ENCODE measurements around the gene PPM1F. TPM values are rescaled to one million over a fixed set of nuclear protein-coding genes. Genes with fewer than 3 reads are reported as not detected.
"Not testable (repeated sequence)": the region's sequence is repeated elsewhere in the genome, so short reads cannot be mapped to it uniquely, and the experiment has no call there.

The PPM1F gene
- total RNA-seq, 1 experiment from 2014 or later: 20.9 TPM

DNA sequence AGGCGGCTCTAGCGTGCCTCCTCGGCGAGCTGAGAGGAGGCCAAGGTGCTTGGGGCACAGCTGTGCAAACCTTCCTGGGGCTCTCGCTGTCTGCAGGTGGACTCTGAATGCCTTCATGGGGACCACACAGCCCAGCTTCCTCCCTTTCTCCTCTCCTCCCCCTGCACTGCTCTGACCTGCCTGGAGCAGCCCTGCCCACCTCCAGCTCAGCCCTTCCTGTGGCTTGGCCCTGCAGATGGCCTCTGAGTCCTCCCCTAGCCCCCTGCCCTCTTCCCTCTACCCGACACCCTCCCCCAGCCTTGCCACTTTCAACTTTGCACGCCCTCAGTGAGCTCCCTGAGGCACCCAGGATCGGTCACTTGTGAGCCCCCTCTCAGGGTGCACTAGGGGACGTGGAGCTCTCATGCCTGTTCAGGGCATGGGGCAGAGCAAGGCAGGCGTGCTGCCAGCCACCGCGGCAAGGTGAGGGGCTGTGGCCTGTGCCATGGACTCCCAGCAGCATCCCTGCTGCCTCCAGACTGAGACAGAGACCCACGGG, 31.4 kb downstream of the PPM1F start:
- DNase-seq (ENCODE audit: low read depth): no peak

DNA sequence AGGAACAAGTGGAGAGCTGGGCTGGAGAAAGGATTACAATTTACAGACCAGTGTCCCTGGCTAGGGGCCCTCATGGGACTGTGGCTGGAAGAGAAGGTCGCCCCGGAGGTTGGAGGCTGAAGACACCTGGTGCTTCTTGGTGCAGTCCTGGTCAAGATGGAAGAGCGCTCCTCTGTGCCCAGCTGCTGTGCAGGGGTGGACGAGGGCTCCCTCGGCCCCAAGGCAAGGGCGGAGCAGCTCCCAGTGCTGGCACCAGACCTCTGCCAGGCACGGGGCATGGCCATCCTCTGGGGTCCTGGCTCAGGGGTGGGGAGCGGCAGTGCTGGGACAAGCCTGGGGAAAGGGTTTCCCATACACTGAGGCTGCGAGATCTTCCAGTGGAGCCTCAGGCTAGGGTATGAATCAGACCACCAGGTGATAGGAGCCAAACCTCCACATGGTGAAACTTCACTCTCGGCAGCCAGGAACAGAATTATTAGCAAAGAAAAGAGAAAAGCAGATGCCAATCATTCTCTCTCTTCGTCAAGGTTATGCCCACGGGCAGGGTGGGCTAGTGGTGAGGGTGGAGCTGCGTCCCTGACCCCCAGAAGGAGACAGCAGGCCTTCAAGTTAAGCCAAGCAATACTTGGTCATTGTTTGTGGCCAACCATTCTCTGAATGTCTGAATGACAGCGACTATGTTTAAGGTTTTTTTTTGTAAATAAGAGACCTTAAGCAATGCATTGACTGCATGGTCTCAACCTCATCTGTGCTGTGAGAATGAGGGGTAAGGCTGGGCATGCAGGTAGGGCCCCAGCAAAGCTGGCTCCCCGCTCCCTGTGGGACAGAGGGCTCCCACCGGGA, 32.1 kb downstream of the PPM1F start:
- DNase-seq (ENCODE audit: low read depth): no peak

DNA sequence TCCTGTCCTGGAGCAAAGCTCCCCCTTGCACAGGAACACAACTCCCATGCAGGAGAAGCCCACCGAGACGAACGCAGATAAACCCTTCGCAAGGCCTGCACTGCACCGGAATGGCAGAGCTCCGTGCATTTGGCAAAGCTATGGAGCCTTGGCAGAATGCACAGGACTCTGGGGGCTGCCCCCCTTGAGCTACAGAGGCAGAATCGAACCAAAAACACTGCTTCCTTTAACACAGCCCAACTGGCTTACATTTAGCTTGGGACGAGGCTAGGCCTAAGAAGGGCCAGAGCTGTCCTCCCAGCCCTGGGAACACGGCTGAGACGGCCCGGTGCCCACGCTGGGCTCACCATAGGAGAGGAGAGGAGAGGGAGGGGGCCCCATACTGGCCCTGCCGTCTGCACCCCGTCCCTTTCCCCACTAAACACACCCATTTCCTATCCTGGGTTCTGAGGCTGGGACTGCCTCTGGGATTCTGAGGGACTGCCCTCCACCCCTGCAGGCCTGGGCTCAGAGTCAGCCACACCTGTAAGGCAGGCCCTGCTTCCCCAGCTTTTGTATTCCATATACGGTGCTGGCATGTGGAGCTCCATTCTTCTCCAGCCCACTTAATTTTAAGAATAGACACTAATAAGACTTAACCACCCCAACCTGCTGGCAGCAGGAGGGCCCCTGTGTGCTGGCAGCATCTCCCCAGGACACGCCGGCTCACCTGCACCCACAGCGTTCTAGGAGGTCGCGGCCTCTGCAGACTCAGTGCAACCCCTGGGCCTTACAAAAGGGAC, 32.9 kb downstream of the PPM1F start:
- no peak for DNase-seq (ENCODE audit: low read depth)

DNA sequence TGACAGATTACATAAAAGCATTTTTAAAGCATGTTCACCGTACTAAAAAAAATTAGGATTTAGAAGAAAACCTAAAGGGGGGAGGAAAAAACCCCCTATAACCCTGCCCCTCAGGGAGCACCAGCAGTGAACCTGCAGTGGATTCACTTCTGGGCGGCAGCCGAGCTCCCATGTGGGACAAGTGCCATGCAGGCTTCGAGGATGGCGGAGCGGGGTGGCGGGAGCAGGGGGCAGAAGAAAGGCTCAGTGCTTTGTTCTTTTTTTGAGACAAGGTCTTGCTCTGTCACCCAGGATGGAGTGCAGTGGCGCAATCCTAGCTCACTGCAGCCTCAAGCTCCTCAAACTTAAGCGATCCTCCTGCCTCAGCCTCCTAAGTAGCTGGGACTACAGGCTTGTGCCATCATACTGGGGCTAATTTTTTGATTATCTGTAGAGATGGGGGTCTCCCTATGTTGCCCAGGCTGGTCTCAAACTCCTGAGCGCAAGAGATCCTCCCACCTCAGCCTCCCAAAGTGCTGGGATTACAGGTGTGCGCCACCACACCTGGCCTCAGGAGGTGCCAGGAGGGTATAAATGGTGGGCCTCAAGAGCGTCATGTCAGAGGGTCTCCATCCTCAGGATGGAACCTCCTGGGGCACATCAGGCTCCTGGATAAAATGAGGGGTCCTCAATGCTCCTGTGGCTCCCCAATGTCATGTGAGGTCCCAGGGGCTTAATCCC, 34.0 kb downstream of the PPM1F start:
- DNase-seq (ENCODE audit: low read depth): no peak

DNA sequence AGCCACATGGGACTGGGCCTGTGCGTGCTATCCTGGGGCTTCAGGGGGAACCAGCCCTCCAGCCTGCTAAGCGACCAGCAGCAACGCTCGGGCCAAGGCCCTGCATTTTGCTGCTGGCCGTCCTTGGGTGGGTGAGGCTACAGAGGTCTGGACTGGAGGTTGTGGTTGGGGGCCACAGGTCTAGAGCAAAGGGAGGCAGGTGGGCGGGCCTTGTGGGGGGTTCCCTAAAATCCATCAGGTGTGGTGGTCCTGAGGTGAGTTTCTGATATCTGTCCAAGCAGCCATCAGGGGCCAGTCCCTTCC, 34.7 kb downstream of the PPM1F start:
- DNase-seq (ENCODE audit: low read depth): no peak

DNA sequence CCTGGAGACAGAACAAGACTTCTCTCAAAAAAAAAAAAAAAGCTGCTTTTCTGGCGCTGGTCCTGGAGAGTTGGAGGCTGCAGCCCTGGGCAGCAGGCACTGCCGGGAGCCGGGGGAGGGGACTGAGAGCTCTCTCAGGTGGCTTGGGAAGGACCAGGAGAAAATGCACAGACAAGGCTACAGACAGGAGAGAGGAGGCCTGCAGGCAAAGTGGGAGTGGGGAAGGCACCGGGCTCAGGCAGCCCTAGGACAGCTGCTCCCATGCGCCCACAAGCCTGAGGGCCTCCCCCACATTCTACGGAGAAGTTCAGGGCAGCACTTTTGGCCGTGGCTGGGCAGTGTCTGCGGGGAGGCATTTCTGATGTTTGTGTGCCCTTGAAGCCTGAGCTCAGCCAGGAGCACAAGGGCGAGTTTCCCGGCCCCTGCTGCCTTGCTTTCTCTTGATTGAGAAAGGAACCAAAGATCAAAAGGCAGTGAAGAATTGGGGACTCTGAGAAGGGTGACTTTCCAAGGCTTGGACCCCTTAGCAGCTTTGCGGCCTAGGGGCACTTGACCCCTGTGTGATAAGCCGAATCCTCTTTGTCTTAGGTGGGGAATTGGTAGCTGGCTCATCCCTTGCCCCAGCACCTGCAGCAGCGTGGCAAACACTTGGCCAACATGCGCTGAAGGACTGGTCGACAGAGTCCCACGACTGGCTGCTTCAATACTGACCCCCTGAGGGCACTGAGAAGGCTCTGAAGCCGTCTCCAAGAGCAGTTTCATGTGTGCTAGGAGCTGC, 35.3 kb downstream of the PPM1F start:
- DNase-seq (ENCODE audit: low read depth): no peak

DNA sequence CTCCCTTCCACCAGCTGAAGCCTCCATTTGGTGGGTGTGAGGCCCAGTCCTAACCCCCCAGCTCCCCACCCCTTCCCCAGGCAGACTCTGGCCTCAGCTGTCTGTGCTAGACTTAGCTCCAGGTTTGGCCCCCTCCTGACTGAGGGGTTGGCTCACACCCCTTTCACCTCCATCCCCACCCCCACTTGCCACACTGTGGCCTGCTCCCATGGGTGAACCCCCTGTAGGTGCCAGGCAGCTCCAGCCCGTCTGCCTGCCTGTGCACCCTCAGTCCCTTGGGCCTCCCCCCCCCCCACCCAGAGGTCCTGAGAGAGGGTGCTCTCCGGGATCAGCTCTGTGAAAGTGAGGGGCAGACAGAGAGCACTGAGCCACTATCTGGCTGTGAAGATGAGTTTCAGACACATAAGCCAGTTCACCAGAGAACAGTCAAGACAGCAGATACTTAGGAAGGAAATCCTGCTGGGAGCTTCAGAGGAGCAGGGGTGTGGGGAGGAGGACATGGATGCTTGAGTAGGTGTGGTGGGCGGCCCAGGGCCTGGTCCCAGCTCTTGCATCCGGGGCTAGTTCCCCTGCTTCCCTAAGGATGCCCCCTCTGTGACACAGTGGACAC, 36.2 kb downstream of the PPM1F start:
- no peak for DNase-seq (ENCODE audit: low read depth)

DNA sequence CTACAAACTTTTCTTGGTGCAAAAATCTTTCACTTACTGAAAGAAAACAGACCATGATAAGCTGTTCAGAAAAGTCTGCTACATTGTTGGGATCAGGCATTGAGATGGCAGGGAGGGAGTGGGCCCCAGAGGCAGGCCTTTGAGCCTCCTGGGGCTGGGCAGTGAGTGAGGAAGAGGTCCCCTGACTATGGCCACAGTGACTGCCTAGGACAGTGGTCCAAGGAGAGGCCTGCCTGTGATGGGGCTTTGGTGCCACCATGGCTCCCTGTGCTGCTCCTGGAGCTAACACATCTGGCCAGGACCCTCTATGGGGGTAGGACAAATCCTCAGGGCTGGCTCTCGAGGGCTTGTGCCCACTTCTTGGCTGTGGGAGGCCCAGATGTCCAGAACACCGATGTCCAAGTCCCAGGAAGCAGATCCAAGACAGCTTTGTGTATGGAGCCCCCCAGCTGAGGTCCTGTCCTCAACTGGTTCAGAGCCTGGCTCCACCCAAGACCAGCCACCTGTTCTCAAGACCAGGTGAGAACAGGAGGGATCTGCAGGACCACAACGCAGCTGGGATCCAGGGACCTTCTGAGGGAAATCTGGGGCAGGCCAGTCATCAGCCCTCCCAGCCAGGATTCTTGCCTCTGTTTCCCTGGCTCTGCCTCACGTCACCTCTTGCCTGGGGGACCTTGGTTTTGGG, 36.9 kb downstream of the PPM1F start:
- DNase-seq (ENCODE audit: low read depth): no peak

DNA sequence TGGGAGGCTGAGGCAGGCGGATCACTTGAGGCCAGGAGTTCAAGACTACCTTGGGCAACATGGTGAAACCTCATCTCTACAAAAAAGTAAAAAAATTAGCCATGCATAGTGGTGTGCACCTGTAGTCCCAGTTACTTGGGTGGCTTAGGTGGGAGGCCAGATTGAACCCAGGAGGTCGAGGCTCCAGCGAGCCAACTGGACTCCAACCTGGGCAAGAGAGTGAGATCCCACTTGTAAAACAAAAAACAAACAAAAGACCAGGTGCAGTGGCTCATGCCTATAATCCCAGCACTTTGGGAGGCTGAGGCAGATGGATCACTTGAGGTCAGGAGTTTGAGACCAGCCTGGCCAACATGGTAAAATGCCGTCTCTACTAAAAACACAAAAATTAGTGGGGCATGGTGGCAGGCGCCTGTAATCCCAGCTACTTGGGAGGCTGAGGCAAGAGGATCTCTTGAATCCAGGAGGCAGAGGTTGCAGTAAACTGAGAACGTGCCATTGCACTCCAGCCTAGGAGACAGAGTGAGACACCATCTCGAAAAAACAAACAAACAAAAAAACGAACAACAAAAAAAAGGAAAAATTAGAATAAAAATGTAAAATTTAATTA, 38.5 kb downstream of the PPM1F start:
- not testable (repeated sequence) for DNase-seq (ENCODE audit: low read depth)

DNA sequence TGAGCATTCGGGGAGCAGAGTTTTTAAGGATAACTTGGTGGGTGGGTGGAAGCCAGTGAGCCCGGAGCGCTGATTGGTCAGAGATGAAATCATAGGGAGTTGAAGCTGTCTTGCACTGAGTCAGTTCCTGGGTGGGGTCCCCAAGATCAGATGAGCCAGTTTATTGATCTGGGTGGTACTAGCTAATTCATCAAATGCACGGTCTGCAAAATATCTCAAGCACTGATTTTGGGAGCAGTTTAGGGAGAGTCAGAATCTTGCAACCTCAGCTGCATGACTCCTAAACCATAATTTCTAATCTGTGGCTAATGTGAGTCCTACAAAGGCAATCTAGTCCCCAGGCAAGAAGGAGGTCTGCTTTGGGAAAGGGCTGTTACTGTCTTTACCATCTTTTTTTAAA, 42.3 kb downstream of the PPM1F start:
- not testable (repeated sequence) for DNase-seq (ENCODE audit: low read depth)

DNA sequence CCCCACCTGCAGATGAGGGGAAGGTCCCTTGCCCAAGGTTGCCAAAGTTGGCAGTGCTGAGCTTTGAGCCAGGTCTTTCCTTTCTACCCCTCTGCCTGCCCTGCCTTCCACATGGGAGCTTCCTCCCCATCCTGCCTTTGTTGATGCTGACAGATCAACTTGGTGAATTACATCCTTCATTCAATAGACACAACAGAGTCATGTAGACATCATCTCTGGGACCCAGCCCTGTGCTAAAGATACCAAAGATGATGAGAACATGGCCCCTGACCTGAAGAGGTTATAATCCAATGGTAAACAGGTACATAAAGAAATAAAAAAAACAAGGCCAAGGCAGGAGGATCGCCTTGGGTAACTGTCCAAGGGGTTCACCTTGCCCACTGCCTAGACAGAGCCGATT, 42.8 kb downstream of the PPM1F start:
- DNase-seq (ENCODE audit: low read depth): no peak

DNA sequence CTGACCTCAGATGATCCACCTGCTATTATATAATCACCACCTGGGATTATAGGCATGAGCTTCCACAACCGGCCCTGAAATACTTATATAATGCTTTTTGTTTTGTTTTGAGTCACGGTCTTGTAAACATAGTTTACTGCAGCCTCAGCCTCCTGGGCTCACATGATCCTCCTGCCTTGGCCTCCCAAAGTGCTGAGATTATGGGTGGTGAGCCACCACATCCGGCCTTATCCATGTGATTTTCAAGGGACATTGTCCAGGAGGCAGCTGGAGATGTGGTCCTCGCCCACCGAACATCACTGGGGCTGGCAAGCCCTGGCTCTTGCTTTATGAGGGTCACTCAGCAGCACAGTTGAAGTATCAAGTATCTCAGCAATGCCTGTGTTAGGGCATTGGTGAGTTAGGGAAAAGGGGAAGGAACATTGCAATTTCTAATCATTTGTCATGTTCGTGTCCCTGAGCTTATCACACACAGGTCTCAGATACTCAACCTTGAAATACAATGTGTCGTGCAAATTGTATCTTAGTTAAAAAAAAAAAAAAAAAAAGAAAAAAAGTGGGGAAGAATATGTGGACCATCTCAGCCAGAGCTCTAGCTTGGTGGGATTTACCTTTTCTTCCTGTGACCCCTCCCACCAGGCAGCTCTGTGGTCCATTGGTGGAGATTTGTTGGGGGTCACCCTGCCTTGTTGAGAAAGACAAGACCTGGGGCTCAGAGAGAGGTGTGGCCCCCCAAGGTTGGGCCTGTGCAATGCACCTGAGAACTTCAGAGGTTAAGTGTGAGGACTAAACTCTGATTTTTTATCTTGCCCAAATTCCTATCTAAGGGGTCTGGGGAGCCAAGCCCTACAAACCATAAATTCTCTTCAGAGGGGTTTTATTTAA, 44.8 kb downstream of the PPM1F start:
- no peak for DNase-seq (ENCODE audit: low read depth)

DNA sequence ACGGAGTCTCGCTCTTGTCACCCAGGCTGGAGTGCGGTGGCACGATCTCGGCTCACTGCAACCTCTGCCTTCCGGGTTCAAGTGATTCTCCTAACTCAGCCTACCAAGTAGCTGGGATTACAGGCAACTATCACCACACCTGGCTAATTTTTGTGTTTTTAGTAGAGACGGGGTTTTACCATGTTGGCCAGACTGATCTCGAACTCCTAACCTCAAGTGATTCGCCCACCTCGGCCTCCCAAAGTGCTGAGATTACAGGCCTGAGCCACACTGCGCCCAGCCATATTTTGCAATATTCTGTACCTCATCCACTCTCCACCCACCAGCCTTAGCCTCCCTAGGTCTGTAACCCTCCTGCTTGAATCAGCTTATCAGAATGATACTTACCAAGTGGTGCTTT, 47.4 kb downstream of the PPM1F start:
- not testable (repeated sequence) for DNase-seq (ENCODE audit: low read depth)

DNA sequence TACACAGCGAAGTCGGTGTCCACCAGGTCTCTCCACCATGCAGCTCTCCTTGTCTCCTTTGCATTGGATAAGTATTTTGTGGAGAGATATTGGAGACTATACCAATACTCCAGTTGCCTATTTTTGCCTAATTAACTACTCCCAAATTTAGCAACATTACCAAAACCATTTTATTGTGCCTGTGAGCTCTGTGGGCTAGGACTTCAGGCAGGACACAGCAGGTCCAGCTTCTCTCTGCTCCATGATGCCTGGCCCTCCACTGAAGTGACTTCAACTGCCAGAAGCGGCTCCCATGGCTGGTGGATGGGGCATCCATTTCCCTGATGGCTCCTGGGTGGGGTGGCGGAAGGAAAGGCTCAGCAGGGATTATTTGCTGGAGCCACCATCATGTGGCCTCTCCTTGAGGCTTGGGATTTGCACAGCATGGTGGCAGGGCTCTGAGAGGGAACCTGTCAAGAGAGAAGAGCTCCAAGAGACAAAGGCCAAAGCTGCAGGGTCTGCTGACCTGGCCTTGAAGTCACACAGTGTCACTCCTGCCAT, 48.3 kb downstream of the PPM1F start:
- DNase-seq (ENCODE audit: low read depth): no peak

DNA sequence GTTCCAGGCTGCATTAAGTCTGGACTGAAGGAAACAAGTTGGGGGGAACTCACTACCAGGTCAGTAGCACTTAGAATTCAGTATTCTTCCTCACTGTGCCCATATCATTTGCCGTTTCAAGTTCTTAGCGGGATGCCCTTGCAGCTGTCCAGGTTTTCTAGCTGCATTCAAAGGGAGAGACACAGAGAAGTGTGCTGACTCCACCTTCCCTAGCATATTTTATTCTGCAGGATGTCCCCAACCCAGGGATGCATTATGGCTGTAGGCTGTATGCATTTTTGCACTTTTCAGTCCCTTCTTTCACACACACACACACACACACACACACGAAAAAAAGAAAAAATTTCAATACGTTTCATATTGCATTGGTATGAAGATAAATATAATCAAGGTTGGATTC, 49.4 kb downstream of the PPM1F start:
- DNase-seq (ENCODE audit: low read depth): no peak

DNA sequence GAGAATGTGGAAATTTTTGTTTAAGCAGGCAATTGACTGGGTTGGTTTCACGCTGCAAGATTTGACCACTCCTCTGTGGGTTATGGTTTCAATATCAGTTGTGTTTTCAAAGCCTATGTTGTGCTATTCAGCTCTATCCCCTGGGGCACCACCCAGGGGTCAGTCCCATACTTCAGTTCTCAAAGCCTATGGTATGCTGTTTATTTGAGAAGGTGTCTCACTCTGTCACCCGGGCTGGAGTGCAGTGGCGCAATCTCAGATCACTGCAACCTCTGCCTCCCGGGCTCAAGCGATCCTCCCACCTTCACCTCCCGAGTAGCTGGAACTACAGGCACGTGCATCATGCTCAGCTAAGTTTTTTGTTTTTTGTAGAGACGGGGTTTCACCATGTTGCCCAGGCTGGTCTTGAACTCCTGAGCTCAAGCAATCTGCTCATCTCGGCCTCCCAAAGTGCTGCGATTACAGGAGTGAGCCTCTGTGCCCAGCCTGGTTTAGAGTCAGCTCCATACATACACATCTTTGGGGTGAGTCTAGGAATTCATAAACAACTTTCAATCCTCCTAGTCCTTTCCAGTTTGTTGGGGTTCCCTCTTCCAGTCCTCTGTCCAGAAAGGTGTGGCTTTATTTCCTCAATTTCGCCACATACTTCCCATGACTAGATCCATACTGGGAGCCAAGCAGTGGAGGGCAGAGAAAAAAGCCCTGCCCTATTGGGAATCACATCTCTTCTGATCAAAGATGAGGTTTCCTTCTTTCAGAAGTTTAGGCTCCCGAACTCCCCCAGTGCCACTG, 50.2 kb downstream of the PPM1F start:
- no peak for DNase-seq (ENCODE audit: low read depth)

DNA sequence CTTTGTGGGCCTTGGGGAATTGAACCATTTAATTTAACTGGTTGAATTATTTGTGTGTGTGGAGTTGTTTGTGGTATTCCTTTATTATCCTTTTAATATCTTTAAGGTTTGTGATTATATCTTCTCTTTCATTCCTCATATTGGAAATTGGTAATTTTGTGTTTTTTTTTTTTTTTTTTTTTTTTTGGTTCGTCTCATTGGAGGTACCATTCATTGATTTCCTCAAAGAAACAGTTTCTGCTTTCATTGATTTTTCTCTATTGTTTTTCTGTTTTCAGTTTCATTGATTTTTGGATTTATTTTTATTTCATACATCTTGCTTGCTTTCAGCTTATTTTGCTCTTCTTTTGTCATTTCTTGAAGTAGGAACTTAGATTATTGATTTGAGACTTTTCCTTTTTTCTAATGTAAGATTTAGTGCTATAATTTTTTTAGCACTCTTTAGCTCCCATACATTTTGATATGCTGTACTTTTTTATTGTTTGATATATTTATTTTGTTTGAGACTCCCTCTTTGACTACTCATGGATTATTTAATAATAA, 54.2 kb downstream of the PPM1F start:
- DNase-seq (ENCODE audit: low read depth): no peak

All from M059J (cell line).